GM19468 (cell line): ENCODE data around the gene ARAP1.
A peak's percentile ranks its signal among the peaks of the same experiment; 100 is the strongest.

Experiments
- ATAC-seq: cut with Tn5 transposase; IDR thresholded peaks from one replicate; pipeline ENCODE4 v1.9.1; 2021; ENCODE audit warnings: mild to moderate bottlenecking, moderate library complexity, moderate number of reproducible peaks; ENCODE audit not compliant: unreplicated experiment; ENCODE audit errors: extremely low read depth

Gene ARAP1

DNA sequence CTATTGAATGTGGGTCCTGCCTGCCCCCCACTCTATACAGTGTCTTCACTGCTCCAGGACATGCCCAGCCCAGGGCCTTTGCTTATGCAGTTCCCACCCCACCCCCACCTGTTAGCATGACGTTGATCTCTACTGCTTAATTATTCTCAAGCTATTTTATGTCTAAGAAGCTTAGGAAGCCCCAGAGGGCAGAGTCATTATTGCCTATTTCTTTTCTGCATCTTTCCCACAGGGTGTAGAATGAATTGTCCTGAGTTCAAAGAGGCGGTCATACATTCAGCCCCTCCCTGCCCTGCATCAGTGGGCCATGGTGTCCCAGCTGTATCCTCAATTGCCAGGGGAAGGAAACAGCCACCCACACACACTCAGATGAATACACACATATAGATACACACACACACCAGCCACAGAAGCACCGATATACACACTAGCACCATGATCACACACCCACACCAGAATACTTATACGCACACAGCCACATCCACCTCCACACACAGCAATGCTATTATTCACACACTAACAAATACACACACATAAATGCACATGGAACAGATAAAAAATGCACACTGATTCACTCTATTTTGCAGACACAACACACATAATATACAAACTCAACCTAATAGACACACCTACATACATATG, 79.5 kb downstream of the ARAP1 start:
- ATAC-seq, result no peak

DNA sequence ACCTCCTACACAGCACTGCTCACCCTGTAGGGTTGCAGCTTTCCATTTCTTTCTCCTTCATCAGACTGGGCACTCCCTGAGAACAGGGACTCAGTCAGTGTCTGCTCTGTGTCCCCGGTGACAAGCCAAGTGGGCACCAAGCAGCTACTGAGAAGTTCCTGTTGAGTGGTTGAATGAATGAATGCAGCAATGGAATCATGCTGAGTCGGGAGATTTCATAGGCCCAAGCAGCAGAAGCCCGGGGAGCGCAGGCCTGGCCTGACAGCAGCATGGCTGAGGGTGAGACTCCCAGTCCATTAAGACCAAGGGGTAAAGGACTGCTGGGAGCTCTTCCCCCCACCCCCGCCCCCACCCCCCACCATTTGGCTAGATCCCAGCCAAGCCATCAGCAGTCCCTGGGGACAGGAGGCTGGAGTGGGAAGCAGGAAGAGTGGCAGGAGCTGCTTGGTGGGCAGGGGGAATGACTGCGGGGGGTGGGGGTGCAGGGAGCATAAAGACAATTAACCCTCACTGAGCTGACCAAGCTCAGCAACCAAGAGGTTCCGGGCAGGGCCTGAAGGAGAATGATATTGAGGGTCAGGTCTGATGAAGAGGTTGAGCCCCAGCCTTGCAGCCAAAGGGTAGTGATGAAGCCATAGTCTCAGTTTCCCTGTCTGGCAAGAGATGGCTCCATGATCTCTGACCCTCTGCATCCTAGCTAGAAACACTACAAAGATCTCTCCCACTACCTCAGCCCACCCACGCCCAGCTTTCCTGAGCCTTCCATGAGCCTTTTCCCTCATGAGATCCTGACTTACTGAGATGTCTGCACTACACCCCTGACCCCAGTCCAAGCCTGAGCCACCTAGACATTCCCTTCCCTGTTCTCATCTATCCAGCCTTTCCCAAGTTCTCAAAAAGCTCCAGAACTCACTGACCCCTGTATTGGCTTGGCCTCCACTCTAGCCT, 80.8 kb downstream of the ARAP1 start:
- ATAC-seq, result no peak

DNA sequence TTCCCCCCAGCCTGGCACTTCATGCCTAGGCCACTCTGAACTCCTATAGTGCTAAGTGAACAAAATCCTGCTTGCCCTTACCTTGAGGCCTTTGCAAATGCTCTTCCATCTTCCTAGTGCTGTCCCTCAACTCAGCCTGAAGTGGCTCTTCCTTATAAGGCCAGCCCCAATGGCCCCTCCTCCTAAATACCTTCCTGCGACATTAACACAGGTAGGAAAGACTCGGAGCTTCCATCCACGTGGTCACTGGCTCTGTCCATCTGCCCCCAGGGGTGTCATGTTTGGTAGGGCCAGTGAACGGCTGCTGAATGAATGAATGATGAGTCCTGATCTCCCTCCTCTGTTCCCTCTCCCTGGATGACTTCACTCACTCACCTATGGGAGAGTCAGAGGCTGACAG, 82.2 kb downstream of the ARAP1 start:
- no peak for ATAC-seq

DNA sequence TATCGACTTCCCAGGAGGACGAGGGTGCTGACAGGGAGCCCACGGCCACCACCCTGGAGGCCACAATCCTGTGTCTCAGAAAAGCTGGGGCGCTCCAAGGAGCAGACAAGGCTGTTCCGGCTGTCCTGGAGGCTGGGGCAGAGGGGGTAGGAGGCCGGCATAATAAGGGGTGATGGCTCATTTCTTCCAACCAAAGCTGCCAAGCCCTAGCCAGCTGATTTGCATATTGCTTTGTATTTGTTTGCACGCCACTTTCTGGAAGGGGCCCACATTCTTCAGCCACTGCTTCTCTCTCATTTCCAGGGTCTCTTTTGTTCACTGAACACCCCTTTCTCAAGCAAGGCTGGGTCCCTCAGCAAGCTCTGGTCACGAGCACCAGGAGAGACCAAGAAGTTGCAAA, 82.7 kb downstream of the ARAP1 start:
- ATAC-seq, result no peak

DNA sequence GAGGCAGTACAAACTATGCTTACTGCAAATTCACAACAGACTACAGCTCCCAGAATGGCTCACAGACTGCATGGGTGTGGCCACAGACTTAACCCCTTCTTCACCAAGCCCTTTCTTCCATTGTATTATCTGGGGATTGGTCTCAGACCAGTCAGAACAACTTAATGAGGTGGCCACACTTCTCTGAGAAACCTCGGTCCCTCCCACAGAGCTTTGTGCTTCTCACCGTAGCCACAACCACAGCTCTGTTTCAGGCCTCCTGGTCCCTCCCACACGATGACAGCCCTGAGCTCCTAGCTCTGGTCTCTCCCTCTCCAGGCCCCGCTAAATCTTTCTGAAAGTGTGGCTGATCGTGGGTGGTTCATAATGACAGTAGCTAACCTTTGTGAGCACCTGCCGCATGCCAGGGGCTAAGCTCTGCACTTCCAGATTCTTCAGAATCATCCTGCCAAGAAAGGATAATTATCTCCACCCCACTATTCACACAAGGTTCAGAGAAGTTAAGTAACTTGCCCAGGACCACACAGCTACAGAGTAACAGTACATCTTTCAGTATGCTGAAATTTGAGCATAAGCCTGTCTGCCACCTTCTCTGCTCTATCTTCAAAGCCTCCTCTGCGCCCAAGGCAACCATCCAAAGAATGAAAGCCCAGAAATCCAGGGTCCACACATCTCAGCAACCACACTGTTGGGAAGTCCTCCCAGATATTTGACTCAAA, 83.4 kb downstream of the ARAP1 start:
- ATAC-seq, result peak; percentile 63

DNA sequence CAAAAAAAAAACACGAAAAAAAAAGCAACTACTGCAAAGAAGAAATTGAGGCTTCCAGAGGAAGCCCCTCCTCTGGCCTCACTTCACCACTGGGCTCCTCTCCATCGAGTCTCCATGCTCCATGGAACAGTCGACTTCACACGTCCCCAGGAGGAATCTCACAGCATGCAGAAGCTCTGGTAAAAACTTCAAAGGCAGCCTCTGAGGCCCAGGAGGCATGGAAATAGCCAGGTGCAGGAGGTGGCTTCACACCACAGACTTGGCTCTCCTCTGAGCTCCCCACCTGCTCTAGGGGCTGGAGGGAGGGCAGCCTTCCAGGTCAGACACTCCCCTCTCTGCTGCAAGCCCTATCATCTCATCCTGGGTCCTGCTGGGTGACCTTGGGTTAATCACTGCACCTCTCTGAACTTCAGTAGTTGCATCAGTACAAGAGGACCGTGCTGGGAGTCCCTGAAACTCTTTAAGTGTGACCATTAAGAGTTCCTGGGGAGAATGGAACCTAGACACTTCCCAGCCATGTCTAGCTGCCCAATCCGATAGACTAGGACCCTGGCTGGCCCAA, 86.2 kb downstream of the ARAP1 start:
- no peak for ATAC-seq

DNA sequence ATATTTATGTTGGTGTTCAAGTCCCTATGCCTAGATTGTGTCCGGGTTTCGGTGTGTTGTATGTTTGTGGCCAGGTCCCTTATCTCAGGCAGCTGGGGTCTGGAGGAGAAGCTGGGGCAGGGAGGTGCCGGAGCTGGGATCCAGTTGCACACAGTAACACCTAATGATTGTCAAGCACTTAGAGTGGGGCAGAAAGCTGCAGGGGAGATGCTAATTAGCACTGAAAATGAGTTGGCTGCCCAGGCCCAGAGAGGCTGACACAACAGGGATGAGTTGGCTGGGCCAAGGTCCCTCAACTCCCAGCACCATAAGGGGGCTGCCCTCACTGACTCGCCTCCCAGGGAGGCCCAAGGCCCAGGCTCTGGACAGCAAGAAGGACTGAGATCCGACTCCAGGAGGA, 90.2 kb downstream of the ARAP1 start:
- ATAC-seq, result no peak

DNA sequence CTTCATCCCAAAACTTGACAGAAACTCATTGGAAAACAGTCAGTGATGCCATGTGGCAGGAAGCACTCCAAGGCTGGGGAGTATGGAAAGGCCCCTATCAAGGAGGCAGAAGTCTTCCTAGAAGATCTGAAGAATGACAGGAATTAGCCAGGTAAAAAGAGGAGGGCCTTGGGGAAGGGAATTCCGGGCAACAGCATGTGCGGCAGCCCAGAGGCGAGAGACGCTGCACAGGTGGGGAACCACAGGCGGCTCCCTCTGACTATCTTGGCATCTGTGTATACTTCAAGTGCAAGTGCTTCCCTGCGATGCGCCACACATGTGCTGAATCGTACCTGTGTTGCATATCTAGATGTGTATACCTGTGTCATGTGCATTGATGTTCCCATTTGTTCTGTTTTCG, 90.7 kb downstream of the ARAP1 start:
- ATAC-seq, result no peak

DNA sequence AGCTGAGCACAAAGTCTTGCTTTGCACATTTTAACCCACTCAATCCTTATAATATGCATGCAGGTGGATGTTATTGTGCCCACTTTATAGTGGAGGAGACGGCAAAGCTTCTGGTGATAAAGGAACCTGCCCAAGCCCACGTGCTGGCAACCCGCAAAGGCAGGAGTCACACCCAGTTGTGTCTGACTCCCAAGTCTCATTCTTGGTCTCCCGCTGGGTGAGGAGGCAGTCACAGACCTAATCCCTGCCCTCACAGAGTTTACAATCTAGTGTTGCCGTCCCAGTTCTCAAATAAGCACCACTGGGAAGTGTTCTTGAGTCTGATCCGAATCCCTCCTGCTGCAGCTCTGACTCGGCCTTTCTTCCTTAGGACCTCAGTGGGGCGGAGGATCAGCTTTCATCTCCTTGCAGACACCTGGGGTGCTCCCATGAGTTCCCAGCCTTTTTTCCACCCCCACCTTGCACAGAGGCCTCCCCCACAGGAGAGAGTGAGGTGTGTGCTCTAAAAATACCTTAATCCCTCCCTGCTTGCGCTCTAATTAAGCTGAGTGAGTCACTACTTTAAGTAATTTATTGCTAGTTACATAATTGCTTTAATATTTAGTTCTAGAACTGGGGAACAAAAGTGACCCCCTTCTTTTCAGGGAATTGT, 93.1 kb downstream of the ARAP1 start:
- ATAC-seq, result no peak

DNA sequence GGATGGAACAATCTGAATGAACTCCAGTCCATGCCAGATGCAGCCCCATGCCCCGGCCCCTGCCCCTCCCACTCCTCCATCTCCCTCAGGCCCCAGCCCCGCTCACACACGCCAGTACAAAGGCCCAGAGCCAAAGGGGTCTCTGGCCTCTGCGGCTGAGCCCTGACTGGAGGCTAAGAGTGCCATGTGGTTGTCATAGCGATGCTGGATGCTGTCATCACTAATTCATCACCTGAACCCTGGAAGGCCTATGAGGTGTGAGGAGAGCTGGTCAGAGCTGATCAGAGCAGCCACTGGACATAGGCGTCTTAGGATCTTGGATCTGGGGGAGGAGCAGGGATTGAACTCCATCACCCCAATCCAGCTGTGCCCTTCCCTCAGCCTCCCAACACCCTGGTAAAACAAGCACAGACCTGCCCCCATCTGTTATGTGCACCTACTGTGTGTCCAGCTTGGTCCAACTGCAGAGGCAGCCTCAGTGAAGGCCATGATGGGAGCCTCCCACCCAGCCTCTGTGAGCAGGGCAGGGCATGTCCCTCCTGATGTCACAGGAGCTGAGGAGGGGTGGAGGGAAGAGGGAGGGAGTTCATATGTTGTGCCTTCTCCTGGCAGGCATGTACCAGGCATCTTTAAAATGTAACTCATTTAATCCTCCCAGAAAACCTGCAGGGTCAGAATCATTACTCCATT, 94.7 kb downstream of the ARAP1 start:
- no peak for ATAC-seq

DNA sequence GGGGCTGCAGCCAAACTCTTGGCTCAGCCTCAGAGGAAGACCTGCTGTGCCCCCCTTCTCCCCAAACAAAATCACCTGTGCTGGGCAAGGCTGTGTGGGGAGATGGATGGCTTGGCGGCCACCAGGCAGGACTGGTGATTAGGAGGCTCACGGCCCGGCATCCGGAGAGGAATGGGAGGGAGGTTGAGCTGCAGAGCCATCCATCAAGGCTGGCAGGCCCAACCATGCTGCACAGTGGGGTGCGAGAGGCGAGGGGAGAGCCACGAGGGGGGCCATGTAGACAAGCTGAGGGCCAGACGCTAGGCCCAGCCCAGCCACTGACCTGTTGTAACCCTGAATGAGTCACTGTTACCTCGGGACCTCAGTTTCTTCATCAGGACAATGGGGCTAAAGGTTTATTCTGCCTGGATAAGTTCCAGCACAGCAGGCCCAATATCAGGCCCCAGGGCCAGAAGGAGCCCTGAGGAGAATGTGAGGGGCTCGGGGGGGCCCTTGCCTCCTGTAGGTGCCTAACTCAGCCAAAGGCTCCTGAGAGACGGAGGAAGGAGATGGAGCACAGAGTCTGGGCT, 96.2 kb downstream of the ARAP1 start:
- ATAC-seq, result no peak

DNA sequence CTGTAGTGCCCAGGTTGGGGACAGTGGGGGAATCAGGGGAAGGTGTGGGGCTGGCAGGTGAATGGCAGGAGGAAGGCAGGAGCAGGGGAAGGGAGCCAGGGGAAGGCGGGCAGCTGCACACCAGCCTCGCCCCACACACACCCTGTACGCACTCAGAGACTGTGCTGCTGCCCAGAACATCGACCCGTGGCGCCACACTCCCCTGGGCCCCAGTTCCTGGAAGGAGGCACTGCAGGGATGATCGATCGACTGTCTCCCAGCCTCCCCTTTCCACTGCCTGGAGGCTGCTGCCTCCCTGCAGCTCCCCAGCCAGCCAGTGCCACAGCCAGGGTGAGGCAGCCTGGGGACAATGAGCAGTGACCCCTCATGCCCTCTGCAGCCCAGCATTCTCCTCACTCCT, 97.2 kb downstream of the ARAP1 start:
- no peak for ATAC-seq

DNA sequence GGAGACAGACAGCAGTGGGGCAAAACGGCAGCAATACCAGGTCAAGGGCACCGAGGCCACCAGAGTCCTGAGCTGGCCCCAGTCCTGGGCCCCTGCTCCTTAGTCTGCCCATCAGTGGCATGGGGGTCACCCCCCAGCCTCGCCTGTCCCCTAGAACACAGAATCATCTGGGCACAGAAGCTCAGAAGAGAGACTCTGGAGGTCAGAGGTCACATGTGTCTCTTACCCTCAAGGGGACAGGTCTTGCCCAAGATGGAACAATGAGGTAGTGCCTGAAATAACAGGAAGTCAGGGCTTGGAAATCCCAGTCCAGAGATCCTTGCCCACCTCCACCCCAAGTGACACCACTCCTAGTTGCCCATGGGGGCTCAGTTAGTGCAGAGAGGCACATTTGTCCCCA, 98.6 kb downstream of the ARAP1 start:
- no peak for ATAC-seq

DNA sequence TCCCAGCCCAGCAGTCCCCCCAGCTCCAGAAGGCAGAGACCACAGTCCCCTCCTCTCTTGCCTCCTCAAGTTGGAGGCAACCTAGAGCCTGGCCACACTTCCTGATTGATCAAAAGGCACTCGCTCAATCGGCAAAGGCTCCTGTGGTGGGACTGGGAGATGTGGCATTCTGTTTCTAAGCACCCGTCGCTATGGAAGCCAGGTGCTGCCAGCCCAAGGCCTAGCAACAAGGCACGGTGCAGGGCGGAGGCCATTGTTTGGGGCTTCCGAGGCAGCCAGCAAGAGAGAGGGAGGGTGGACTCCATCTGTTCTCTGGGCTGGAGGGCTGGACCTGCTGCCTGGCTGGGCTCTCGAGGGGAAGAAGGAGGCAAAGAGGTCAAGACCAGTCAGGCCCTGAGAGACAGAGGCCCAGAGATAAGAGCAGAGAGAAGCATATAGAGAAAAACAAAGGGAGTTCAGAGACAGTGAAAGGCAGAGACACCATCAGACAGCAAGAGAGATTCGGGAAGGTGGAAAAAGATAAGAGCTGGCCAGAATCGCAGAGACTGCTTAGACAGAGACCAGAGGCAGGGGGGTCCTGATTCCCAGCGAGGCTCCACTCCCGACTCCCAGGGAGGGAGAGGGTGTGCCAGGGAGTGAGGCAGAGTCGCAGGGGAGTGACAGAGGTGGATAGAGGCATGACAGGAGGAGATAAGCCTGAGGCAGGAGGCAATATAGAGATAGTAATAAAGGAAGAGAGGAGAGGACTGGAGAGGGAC, 99.2 kb downstream of the ARAP1 start:
- ATAC-seq, result no peak

DNA sequence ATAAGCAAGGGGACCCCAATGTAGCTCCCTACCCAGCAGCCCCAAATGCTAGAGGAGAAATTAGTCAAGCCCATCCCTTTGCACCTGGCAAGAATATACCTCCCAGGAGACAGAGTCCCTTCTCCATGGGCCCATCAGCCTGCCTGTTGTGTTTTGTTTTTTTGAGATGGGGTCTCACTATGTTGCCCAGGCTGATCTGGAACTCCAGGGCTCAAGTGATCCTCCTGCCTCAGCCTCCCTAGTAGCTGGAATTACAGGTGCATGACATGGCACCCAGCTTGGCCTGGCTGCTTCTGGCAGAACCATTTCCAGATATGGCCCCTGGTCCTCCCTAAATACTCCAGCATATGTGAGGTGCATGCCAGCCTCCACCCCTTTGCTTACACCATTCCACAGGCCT, 100.1 kb downstream of the ARAP1 start:
- no peak for ATAC-seq

DNA sequence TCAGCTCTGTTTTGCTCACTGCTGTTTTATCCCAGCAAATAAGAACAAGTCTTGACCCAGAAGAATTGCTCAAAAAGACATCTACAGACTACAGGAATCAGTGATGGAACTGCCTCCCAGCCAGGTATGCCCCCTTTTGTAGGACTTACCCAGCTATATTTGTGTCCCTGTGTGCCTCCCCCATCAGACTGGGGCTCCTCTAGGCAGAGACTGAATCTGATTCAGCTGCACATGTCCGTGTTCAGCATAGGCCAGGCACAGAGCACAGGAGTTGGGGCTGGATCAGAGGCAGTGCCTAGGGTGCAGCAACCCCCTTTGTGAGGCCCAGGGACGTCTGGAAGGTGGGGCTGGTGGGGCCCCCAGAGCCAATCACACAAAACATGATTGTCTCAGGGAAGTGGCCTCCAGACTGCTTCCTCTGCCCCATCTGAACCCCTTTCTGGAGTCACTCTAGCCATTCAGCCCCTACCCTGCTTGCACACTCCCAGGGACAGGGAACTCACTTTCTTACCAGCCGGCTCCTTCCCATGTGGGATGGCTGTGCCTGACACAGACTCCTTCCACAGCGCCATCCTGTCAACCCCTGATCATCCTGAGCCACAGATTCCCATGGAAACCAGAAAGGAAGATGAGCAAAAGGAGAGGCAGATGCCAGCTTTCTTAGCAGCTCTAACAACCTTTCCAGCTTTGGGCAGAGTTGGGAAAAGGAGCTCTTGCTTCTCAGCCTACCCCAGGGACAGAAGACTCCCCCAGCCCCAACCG, 102.8 kb downstream of the ARAP1 start:
- ATAC-seq, result no peak

DNA sequence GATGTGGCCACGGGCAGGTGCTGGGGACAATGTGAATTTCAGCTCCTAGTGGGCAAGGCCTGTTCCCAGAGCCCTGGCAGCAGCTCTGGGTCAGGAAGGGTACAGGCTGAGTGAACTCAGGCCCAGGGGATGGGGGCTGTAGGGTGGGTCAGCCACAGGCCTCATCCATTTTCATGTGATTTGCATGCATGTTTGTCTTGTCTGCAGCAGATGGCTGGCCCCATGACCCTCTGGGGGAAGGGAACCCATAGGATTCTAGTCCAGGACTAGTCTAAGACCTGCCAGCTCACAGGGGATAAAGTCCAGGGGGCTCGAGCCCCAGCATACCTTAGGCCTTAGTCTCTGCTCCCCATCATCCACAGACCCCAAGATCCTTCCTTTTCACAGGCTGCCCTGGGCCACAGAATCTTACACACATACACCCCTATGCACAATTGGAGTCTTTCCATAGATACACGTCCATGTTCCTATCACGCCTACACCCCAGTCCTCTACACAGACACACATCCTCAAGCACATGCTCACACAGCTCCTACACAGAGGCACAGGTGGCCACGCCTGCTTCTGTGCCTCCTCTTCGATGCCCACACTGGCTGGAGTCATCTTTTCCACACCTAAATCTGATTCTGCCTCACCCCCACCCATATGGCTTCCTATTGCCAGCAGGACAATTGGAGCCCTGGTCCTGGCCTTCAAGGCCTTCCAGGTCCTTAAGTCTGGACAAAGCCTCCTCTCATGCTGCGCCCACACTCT, 103.6 kb downstream of the ARAP1 start:
- ATAC-seq, result no peak
